ENCODE measurements around the gene HERC3.

The HERC3 gene

DNA sequence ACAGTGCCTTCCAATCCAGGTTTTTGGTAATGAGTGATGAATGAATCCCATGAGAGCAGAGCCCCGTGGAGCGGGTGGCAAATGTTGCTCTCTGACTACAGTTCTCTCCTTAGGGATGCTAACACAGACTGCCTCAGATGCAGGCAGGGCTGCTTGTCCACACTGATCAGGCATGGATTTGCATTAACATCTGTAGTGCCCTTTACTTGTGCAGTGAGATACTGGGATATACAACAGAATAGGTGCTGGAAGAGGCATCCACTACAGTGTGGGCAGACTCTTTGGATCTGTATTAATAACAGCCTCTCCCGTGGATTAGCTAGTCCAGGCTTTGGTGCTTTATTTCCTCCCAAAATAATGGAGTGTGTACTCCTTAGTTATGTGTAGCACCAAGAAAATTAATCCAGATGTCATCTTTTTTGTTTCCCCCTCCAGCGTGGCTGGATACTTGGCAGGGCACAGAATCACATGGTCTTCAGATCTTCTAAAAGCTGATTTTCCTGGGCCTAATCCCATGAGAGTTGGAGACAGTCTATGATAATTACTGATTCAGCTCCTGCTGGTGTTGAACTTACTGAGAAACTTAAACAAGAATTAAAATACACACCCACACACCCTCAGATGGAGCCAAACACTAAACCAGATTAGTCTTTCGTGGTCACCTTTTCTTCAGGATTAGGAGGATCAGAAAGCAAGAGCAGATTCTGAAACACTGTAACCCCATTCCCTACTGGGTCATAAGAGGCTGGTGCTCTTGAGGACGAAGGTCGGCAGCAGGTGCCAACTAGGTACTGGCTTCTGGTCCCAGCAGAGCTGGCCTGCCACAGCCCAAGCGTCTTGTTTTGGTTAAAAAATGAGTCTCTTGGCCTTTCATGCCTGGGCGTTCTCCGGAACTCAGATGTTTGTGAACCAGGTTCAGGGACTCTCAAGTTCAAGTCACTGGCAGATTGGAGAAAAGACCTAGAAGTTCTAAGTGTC is 128.5 kb downstream of the HERC3 start:
- no peak for DNase-seq

DNA sequence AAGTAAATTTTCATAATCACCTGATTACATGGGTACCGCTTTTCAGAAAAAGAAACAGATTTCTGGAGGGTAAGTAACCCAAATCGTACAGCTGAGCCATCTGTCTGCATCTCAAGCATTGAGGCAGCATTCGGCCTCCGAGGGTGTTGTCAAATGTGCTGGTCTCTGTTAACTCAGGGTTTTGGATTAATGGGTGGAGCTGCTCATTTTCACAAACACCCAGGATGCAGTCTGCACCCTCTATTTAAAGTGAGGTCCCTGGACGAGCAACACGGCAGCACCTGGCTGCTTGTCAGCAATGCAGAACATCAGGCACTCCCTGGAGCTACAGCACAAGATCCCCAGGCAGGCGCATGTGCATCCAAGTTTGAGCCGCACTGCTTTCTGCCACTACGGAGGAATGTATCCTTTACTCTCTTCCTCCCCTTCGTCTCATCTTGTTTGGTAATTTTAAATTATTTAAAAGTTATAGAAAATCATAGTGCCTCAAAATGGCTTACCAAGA is 130.0 kb downstream of the HERC3 start:
- no peak for DNase-seq

DNA sequence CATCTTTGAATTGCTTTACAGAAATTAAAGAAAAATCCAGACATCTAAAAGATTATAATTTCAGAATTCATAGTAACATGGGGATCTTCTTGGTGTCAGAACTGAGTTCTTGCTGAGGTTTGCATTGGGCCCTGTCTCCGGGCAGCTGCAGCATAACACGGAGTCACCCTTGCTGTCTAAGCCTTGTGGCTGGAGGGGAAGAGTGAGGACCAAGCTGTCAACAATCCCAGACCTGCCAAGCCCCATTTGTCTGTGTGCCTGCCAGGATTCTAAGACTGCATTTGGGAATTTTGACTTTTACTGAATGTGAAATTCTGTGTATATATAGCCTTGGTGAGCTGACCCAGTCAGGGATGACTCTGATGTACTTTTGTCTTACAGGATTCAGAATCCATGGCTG is 130.5 kb downstream of the HERC3 start:
- no peak for DNase-seq

DNA sequence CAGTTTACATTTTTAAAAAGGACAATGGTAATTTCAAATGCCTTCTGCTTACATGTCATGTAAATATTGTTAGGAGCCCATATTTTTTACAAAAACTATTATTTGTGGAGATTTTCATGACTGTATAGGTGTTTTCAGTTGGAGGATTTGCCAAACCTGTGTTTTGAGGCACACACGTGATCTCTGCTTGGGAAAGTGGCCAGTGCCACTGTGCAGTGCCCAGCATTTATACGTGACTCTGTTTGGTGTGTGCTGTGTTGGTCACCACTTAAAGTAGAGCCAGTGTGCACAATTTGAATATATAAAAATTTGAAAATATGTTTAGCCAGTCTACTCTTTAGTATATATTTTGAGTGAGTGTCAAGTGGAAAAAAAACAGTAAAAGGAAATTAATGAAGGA is 132.1 kb downstream of the HERC3 start:
- DNase-seq = no peak

DNA sequence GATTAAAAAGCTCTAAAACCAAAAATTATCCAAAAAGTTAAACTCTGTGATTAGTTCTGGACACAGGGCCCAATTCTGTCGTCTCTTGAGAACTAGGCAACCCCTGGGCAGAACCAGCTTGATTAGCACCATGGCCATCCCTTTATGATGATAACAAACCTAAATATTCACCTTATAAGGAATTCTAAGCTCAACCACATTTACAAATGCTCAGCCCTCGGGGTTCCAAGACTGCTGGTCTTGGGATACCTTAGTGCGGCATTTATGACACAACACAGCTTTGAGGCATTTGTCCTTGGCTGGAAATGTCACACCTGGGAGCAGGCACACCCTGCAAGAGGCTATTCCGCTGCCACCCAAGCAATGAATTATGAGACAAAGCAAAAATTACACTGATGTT is 132.9 kb downstream of the HERC3 start:
- no peak for DNase-seq

DNA sequence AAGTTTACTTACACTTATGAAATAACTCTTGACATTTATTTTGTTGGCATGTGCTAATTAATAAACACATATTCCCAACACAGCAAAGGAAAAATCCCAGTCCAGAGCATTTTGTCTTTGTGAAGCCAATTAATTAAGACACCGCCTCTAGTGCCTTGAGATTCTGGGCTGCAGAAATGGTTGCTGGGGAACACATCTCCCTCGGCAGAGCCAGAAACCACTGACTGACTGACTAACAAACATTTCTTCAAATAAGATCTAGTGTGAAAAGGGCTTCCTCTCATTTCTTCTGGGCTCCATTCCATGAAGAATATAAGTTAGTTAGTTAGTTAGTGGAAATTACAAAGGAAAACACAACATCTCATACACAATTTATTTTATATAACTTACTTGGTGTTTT is 133.7 kb downstream of the HERC3 start:
- no peak for DNase-seq

DNA sequence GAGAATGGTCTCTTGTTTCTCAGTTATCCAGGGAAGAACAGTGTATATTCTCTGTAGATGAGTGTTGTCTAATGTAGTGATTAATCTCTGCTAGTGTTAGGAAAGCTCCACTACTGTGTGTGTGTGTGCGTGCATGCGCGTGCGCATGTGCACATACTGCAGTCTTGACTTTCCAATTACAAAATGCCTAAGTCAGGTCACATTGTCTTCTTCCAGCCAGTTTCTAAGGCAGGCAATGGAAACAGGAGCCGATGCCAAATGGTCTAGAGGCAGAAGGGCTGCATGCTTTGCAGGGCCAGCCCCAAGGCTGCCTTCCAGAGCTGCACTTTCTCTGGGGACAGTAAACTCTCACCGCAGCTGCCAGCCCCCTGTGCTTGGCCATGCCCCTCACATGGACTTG is 135.9 kb downstream of the HERC3 start:
- DNase-seq = no peak

DNA sequence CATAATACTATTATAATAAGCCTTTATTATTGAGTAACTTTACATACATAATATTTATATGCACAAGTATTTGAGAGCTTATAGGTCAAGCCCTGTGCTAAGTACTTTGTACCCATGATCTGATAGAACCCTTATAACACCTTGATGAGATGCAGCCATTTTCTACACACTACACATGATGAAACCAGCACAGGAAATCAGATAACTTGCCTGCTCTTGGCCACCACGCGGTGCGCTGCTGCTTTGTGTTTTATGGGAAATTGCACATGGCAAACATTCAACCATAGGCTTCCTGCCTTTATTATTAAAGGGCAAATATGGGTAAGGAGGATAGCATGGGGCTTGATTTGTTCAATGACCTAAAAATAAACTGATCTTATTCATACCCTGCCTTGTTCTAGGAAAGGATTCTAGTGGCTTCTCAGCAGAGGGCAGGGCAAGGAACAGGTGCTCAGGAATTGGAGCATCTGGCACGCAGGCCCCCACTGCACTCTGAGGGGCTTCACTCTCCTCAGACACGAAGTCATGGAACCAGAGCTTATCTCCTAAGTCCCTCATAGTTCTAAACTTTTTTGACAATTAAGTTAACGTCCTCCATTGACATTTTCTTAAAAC is 137.0 kb downstream of the HERC3 start:
- no peak for DNase-seq

DNA sequence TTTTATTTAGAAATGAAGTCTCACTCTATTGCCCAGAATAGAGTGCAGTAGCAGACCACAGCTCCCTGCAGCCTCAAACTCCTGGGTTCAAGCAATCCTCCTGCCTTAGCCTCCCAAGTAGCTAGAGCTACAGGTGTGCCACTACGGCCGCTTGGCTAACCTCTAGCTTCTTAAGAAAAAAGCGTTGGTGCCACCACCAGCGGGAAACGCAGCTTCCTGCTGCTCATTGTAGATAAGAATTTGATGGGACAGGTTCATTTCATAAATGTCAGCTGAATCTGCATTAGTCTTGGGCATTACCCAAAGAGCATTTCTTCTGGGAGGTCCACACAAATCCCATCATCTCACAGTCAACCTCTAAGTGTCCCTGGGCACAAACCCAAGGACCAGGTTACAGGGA is 138.5 kb downstream of the HERC3 start:
- no peak for DNase-seq

DNA sequence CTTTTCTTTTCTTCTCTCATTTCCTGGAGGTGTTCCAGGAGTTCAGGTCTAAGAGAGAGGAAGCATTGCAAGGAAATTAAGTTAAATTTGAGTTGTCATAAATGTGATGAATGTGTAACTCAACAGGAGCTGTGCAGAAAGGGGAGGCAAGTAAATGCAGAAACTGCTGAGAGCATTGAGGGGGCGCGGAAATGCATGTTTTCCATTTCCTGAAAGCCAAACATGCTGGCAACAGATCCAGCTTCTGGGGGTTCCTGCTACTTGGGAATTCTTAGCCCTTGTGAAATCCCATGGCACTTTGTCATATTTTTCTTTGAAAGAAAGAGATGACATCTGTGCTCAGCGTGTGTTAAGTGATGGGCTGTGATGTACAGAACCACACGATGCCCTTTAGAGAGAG is 139.1 kb downstream of the HERC3 start:
- DNase-seq = no peak

DNA sequence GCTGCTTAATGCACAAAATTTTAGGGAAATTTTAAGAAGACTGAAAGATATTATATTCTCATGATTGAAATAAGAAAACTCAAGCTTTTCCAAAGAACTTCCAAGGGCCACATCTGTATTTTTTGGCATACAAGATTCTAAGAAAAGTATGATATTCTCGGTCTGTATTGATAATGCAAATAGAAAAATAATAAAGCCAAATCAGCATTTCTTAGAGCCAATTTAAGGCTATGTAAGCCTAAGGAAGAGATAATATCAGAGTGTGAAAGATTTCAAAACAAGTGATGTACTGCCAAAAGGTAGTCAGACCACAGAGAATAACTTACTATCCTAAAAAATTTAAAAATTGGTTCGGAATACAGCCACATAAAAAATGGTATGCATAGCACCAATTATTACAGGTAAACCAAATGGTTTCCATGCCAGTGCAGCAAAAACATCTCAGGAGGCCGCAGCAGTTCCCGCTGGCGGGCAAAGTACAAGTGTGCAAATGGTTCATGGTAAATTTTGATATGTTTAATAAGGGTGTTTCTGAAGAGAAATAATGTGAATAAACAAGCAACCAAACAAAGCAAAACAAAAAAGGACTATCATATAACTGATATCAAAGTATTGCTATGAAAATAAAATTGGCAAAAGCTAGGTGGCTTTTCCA is 140.6 kb downstream of the HERC3 start:
- no peak for DNase-seq

DNA sequence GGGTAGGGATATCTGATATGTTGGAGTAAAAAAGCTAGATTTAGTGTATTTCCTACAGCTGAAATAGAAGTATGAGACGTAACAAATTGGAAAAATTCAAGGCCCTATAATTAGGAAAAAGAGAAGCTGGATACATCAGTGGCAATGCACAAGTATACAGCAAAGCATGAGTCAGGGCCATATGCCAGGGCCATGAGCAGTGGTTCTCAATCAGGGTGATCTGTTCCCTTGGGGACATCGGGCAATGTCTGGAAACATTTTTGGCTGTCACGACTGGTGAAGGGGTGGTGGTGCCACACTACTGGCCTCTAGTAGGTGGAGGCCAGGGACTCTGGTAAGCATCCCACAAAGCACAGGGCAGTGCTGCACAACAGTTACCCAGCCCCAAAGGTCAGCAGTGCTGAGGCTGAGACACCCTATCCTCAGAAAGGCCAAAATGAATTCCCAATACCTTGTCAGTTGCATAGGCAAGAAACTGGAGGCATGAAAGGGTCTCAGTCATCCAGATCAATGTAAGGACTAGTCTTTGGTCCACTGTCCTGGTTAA is 142.2 kb downstream of the HERC3 start:
- DNase-seq = no peak

DNA sequence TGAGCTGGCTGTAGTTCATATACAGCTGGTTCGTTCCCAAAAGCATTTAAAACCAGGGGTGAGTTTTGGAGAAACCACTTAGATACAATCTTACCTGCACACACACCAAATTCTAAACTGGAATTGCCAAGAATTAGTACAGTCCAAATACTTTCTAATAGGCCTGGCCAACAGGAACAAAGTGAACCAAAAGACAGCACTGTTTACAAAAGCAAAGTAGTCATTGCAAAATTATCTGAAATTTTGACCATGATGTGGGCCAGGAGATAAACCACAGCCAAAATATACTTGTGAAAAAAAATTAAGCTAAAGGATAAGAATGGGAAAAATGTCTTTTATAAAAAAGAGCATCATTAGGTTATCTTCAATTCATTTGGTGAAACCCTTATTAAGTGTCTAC is 143.3 kb downstream of the HERC3 start:
- no peak for DNase-seq

DNA sequence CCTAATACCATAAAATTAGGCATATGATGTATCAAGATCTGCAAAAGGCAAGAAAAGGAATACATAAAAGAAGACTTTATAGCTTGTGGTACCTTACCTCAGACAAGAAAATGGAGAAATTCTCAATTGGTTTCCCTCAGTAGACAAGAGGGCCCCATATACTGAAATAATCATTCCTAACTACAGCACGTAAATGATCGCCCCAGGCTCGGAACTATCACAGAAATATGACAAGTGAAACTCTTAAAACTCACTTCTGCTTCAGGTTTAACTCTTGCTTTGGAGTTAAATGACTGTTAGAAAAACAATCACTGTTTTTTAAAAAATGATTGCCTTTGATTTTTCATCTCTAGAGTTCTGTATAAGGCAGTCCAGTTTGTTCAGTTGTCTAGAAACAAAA is 144.0 kb downstream of the HERC3 start:
- no peak for DNase-seq

DNA sequence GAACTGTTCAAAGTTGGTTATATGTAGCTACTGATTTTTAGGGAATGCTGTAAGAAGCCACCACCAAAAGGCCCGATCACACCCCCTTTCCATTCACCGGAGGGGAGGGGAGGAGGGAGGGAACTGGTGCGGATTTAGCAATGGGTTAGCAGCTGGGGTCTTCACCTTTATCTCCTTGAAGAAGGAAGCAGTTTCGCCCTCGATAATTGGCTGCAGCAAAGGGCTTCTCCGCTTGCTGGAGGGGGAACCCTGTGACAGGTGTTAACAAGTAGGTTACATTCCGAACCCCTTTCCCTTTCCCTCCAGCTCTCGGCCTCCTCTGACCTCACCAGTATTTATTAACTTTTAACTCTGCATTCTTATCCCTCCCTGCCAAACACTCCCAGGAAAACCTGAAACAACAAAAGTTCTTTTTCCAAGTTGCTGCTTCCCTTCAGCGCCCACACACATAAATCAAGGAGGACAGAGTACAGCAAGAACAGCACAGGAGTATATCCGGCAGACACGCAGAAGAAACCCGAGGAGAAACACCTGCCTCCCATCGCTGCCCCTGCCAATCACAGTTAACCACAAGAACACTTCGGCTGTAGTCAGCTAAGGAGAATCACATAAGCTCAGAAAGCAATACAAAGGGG is 145.1 kb downstream of the HERC3 start:
- DNase-seq = no peak

DNA sequence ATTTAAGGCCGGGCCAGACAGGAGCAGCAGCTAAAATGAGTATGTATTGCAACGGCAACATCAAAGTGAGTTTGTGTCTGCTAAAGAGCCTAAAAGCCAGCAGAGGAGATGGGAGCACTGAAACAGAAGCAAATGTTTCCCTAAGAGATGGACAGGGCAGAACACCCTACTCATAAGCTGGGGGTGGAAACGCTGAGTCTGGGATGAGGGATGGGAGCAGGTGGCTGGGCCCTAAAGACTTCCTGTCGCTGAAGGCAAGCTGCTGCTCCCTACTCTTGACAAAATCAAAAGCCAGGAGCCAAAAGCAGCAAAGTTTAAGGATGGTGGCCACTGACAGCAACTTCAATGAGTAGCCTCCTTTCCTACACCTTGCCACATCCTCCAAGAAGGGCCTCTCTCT is 145.9 kb downstream of the HERC3 start:
- no peak for DNase-seq

DNA sequence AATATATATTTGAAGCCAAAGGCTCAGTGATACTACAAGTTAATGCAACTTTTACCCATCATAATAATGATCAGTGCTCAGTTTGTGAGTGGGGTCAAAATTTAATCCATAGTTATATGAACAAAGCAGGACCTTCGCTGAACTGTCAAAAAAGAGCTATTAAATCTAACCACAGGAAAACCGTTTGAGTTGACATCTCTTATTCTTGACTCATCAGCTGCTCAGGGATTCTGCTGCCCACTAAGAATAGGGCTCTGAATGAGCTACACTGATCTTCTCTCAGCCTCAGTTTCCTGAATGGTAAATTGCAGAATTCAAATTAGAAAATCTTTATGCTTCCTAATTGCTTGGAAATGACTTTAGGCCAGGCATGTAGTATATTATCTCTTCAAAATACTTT is 150.3 kb downstream of the HERC3 start:
- DNase-seq = no peak

DNA sequence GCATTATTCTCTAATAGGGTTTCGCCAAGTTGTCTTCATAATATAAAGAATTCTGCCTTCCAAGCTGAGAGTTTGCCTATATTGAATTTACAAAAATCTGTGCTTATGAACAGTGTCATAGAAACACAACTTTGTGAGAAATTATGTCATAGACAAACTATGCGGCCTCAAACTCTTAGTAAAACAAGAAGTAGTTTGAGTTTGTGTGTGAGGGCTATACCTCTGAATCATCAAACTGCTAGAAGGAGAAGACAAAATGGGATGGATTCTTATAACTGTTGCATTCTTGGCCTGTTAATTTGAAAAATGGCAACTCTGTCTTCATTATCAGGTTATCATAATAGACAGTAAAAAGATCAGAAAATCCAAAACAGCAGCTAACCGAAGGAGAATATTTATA is 151.4 kb downstream of the HERC3 start:
- no peak for DNase-seq

DNA sequence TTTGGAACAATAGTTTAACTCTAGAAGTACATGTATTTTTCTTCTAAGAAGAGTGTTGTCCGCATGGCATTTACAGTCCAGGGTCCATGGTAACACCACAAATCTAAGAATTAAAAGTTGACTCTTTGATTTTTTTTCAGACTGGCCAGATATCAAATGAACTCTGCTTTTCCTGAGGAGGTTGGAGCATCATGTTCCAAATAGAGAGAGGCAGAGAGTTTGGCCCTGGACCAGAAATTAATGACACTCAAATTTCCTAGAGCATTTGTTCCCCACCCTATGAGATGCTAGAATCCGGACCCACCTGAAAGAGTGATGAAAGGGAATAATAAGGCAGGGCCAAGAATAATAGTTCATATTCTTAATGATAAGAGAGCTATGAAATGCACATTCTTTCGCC is 152.3 kb downstream of the HERC3 start:
- DNase-seq = no peak

DNA sequence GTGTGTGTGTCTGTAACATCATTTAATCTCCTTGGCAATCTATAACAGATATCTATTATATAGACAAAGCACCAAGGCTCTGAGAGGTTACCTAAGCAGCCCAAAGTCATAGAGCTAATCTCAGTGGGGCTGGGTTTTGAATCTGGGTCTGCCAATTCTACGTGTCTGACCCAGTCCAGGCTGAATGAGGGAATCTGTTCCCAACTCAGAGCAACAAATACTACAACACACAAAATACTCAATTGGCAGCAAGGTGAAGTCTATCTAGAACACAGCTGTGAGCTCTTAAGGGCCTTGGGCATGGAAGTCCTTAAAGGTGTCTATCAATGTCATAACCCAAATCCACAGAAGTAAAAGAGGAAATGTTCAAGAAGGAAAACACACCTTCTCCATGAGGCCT is 152.9 kb downstream of the HERC3 start:
- DNase-seq = no peak

DNA sequence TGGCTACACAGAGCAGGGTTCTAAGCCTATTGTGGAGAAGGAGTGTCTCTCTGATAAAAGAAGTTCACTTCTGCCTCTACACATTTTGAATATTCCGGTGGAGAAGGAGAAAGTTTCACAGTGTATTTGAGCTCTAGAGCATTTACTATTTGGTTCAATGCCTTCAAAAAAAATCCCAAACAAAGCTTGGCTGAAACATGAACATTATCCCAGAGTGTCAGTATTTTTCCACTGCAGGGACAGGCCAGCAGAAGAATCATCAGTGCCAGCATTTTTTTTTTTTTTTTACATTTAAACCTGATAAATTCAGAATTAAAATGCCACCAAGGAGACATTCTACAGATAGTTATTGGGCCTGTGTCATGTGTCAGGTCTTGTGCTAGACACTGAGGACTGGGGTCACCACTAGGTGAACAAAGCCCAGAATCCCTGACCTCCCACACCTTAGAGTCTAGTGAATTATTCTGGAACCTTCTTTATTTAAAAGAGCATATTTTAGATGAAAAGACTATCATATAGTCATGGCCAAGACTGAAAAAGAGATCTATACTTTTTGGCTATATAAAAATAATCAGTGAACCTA is 153.4 kb downstream of the HERC3 start:
- no peak for DNase-seq

DNA sequence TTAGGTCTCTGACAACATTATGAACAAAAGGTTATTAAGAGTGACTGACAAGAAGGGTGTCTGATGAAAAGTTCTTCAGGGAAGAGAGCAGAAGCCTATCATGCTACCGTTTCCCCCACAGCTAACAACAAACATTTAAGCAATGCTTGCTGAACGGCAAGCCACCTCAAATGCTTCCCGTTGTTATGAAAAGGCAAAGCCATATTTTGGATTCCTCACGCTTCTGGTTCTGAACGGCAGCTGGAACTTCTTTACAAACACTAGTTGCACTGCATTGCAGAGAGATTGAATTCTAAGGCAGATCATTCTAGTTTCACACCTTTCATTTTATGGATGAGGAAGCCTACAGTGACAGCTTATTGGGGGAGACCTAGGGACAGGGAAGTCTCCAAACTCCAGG is 153.9 kb downstream of the HERC3 start:
- no peak for DNase-seq

DNA sequence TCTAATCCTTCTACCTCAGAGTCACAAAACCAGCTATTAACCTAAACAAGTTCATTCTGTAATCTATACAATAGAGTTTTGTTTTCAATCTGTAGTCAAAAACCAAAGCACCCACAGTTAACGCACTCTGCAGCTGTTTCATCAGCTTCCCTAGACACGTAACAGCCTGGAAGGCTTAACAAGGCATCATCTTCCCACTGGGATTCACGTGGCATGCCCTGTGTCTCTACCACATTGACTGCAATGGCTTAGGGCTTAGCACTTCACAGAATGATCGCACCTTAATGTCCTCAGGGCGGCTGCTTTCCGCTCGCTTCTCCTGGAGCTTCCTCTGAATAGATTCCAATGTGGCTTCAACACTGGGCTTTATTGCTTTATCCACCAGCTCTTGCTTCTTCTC is 155.1 kb downstream of the HERC3 start:
- no peak for DNase-seq

All from effector CD4-positive, alpha-beta T cell (primary cell).